Stimulated activated CD4-positive, alpha-beta T cell treated with anti-CD3 and anti-CD28 coated beads, Interleukin-12 subunit alpha, Interleukin-12 subunit beta, amount 100 ng/mL, for 24 hours (primary cell): ENCODE results near the gene RBBP7.
A peak's percentile ranks its signal among the peaks of the same experiment; 100 is the strongest.

Source experiments
- DNase-seq, 2 experiments: peaks; one replicate each; pipeline ENCODE4 v3.0.0-alpha.2; 2020; ENCODE audit warnings: low read depth in 2 of 2

Gene RBBP7

GRCh38 chrX:16870095-16870861 lies at the start of gene RBBP7:
Gene RBBP7 (minus strand): TSS chrX:16870362. CDS start chrX:16870053, 309 bp downstream.
- peak; percentile 78 to 79 for DNase-seq

GRCh38 chrX:16918979-16919378 lies 48.8 kb upstream of the RBBP7 start:
- DNase-seq, result no peak

GRCh38 chrX:16917120-16917519 lies 47.0 kb upstream of the RBBP7 start:
- no peak for DNase-seq

- DNase-seq, result no peak
Observed at GRCh38 chrX:16916561-16916960, 46.4 kb upstream of the RBBP7 start.

- DNase-seq, result no peak
Observed at GRCh38 chrX:16914058-16914457, 43.9 kb upstream of the RBBP7 start.

GRCh38 chrX:16910376-16910775 lies 40.2 kb upstream of the RBBP7 start:
- no peak for DNase-seq

- no peak for DNase-seq
Observed at GRCh38 chrX:16903274-16904022, 33.3 kb upstream of the RBBP7 start.

GRCh38 chrX:16897445-16897844 lies 27.3 kb upstream of the RBBP7 start:
- DNase-seq, result no peak

- DNase-seq, result no peak
Observed at GRCh38 chrX:16892504-16893362, 22.6 kb upstream of the RBBP7 start.

- no peak for DNase-seq
Observed at GRCh38 chrX:16885628-16886027, 15.5 kb upstream of the RBBP7 start.

GRCh38 chrX:16883487-16883804 lies 13.3 kb upstream of the RBBP7 start:
- no peak for DNase-seq

- peak; percentile 35 to 59 for DNase-seq
Observed at GRCh38 chrX:16882702-16883486, 12.7 kb upstream of the RBBP7 start.

- no peak for DNase-seq
Observed at GRCh38 chrX:16882169-16882568, 12.0 kb upstream of the RBBP7 start.

GRCh38 chrX:16876696-16877095 lies 6.5 kb upstream of the RBBP7 start:
- DNase-seq, result no peak

- no peak for DNase-seq
Observed at GRCh38 chrX:16874458-16875095, 4.4 kb upstream of the RBBP7 start.

GRCh38 chrX:16873106-16873505 lies 2.9 kb upstream of the RBBP7 start:
- DNase-seq, result no peak

GRCh38 chrX:16870862-16871815 lies 977 bp upstream of the RBBP7 start:
- no peak for DNase-seq

GRCh38 chrX:16869393-16870094 lies 618 bp downstream of the RBBP7 start:
- no peak for DNase-seq

- DNase-seq, result no peak
Observed at GRCh38 chrX:16868920-16869319, 1.2 kb downstream of the RBBP7 start.
